ENCODE measurements around the gene TMEM258. TPM values are rescaled to one million over a fixed set of nuclear protein-coding genes. Genes with fewer than 3 reads are reported as not detected.

Gene TMEM258
- total RNA-seq, 1 donor from 2014 or later = 75.8 TPM

DNA sequence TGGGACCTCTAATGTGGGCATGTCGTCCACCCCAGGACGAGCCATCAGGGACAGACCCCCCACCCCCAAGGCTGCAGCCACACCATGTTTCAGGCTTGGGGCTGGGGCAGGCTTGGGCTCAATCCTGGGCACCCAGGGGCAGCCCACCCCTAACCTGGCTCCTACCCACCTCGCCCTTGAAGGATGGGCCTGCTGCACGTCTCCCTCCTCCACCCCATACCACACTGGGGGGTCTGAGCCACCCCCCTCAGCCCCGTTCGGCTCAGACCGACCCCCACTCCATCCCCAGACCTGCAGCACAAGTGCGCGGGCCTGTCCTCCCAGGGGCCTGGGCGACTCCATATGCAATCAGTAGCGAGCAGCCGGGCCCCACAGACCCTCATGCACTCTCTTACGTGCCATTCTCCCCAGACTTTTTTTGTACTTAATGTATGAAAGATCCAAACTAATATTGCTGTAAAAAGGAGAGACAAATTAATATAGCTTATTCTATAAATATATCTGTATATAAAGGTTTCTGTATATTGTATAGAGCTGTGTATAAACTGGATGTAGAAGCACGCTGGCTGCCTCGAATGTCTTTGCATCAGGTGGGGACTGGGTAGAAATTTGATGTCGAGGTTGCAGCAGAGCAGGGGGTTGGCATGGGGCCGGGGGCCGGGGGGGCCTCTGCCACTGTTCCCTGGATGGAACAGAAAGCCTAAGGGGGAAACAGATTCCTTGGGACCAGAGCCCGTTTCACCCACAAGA, 45.8 kb downstream of the TMEM258 start:
- TF ChIP-seq, protein P1, sequence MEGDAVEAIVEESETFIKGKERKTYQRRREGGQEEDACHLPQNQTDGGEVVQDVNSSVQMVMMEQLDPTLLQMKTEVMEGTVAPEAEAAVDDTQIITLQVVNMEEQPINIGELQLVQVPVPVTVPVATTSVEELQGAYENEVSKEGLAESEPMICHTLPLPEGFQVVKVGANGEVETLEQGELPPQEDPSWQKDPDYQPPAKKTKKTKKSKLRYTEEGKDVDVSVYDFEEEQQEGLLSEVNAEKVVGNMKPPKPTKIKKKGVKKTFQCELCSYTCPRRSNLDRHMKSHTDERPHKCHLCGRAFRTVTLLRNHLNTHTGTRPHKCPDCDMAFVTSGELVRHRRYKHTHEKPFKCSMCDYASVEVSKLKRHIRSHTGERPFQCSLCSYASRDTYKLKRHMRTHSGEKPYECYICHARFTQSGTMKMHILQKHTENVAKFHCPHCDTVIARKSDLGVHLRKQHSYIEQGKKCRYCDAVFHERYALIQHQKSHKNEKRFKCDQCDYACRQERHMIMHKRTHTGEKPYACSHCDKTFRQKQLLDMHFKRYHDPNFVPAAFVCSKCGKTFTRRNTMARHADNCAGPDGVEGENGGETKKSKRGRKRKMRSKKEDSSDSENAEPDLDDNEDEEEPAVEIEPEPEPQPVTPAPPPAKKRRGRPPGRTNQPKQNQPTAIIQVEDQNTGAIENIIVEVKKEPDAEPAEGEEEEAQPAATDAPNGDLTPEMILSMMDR (IDR thresholded peaks at IDR 0.05; ENCODE audit: insufficient read depth, low read length, poor library complexity, severe bottlenecking) = no peak
- Histone ChIP-seq H3K27me3 (ENCODE audit: control insufficient read depth, insufficient read depth, low read length) (no peaks in the 10 kb centered on the region), H3K36me3 (ENCODE audit: control insufficient read depth, insufficient read depth, low read length) (no peaks in the 10 kb centered on the region), H3K4me3 (ENCODE audit: low read depth, low read length) (no peak overlapping the region)
- DNase-seq (ENCODE audit: low read depth) = no peak

DNA sequence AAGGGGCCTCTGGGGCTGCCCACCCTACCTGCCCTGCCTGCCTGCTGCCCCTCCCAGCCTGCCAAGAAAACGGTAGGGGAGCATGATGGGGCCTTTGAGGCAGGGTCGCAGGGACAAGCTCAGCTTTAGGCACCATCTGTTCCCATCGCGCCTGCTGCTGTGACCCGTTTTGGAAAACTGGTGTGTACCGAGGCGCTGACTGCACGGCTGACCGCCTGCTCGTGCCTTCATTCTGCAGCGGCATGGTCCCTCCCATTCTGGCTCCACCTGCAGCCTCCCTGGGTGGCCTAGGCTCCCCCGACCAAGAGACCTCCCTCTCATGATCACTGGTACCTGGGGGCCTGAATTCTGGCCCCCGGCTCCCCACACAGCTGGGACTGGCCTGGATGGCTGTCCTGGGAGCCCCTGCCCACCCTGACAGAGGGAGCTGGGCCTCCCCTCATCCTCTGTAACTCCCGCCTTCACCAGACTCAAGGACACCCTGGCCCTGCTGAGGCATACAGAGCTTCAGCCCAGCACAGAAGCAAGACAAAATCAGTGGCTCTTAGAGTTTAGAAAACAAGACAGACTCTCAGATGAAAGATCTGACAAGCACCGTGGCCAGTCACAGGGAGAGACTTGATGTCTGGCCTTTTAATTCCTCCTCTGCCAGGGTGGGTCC, 46.5 kb downstream of the TMEM258 start:
- DNase-seq (ENCODE audit: low read depth) = no peak
- Histone ChIP-seq H3K4me3 (ENCODE audit: low read depth, low read length) (no peak overlapping the region), H3K27me3 (ENCODE audit: control insufficient read depth, insufficient read depth, low read length) (no peaks in the 10 kb centered on the region), H3K36me3 (ENCODE audit: control insufficient read depth, insufficient read depth, low read length) (no peaks in the 10 kb centered on the region)
- TF ChIP-seq, protein P1 (IDR thresholded peaks at IDR 0.05; ENCODE audit: insufficient read depth, low read length, poor library complexity, severe bottlenecking) = no peak

DNA sequence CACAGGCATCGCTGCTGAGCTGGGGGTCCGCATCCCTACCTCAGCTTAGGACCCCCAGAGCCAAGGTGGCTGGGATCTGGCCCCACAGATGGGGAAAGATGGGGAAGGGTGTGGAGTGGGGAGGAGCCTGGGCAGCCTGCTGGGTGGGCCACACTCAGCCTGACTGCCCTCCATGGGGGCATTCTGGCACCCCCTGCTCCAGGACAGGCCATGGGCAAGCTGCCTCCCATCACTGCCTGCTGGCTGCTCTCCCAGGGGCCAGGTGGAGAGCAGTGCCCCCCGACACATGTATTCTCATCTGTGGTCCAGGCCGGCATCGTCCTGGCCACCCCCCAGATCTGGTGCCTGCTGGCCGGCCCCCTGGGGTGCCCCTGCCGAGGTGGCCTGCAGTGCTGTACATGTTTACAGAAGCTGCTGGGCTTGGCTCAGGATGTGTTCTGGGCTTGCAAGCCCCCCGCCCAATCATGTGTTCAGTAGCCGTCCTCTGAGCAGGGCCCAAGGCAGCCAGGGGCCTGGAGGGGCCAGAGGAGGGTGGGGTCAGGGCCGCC, 47.7 kb downstream of the TMEM258 start:
- no peak overlapping the region for H3K4me3 ChIP-seq (ENCODE audit: low read depth, low read length)
- H3K27me3 ChIP-seq (ENCODE audit: control insufficient read depth, insufficient read depth, low read length) = no peaks in the 10 kb centered on the region
- DNase-seq (ENCODE audit: low read depth) = no peak
- no peaks in the 10 kb centered on the region for H3K36me3 ChIP-seq (ENCODE audit: control insufficient read depth, insufficient read depth, low read length)
- TF ChIP-seq, protein P1 (IDR thresholded peaks at IDR 0.05; ENCODE audit: insufficient read depth, low read length, poor library complexity, severe bottlenecking) = no peak

DNA sequence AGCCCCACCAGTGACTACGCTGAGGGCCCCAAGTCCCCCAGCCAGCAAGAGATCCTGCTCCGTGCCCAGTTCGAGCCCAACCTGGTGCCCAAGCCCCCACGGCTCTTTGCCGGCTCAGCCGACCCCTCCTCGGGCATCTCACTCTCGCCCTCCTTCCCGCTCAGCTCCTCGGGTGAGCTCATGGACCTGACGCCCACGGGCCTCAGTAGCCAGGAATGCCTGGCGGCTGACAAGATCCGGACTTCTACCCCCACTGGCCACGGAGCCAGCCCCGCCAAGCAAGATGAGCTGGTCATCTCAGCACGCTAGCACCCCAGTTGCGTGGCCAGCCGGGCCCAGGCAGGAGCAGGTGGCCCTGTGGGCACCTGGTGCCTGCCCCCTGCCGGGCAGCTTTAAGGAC, 48.2 kb downstream of the TMEM258 start:
- TF ChIP-seq, protein P1 (IDR thresholded peaks at IDR 0.05; ENCODE audit: insufficient read depth, low read length, poor library complexity, severe bottlenecking) = no peak
- Histone ChIP-seq H3K4me3 (ENCODE audit: low read depth, low read length) (no peak overlapping the region), H3K27me3 (ENCODE audit: control insufficient read depth, insufficient read depth, low read length) (no peaks in the 10 kb centered on the region), H3K36me3 (ENCODE audit: control insufficient read depth, insufficient read depth, low read length) (no peaks in the 10 kb centered on the region)
- no peak for DNase-seq (ENCODE audit: low read depth)

DNA sequence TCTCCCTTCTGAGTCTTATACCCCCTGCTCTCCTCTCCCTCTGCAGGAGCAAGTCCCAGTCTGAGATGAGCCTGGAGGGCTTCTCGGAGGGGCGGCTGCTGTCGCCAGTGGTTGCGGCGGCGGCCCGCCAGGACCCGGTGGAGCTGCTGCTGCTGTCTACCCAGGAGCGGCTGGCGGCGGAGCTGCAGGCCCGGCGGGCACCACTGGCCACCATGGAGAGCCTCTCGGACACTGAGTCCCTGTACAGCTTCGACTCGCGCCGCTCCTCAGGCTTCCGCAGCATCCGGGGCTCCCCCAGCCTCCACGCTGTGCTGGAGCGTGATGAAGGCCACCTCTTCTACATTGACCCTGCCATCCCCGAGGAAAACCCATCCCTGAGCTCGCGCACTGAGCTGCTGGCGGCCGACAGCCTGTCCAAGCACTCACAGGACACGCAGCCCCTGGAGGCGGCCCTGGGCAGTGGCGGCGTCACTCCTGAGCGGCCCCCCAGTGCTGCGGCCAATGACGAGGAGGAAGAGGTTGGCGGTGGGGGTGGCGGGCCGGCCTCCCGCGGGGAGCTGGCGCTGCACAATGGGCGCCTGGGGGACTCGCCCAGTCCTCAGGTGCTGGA, 48.8 kb downstream of the TMEM258 start:
- TF ChIP-seq, protein P1 (IDR thresholded peaks at IDR 0.05; ENCODE audit: insufficient read depth, low read length, poor library complexity, severe bottlenecking) = no peak

More for the DNA sequence above, 48.8 kb downstream of the TMEM258 start:
- Histone ChIP-seq H3K4me3 (ENCODE audit: low read depth, low read length) (no peak overlapping the region), H3K27me3 (ENCODE audit: control insufficient read depth, insufficient read depth, low read length) (no peaks in the 10 kb centered on the region), H3K36me3 (ENCODE audit: control insufficient read depth, insufficient read depth, low read length) (no peaks in the 10 kb centered on the region)
- no peak for DNase-seq (ENCODE audit: low read depth)

All from kidney epithelial cell (primary cell).